Fibroblast of peridontal ligament (primary cell): ENCODE results near the gene WNT3.
"Not testable (repeated sequence)": the region's sequence is repeated elsewhere in the genome, so short reads cannot be mapped to it uniquely, and the experiment has no call there.

Experiments used
- DNase-seq: peaks from one replicate; pipeline ENCODE4 v3.0.0-alpha.2; 2010; ENCODE audit errors: extremely low read depth

WNT3 gene

GRCh38 chr17:46765453-46765852 is 53.0 kb downstream of the WNT3 start:
- DNase-seq, result no peak

GRCh38 chr17:46764709-46765401 is 53.6 kb downstream of the WNT3 start:
- no peak for DNase-seq

- DNase-seq, result no peak
Measured at GRCh38 chr17:46764000-46764708, 54.3 kb downstream of the WNT3 start.

GRCh38 chr17:46763416-46763815 is 55.1 kb downstream of the WNT3 start:
- no peak for DNase-seq

- DNase-seq, result no peak
Measured at GRCh38 chr17:46759141-46759540, 59.4 kb downstream of the WNT3 start.

GRCh38 chr17:46758614-46759013 is 59.9 kb downstream of the WNT3 start:
- DNase-seq, result no peak

GRCh38 chr17:46757588-46757987 is 60.9 kb downstream of the WNT3 start:
- DNase-seq, result not testable (repeated sequence)

- DNase-seq, result no peak
Measured at GRCh38 chr17:46756861-46757260, 61.6 kb downstream of the WNT3 start.

- no peak for DNase-seq
Measured at GRCh38 chr17:46756081-46756735, 62.3 kb downstream of the WNT3 start.

GRCh38 chr17:46753776-46754175 is 64.7 kb downstream of the WNT3 start:
- DNase-seq, result no peak

- DNase-seq, result no peak
Measured at GRCh38 chr17:46751425-46751824, 67.1 kb downstream of the WNT3 start.

- no peak for DNase-seq
Measured at GRCh38 chr17:46745376-46745775, 73.1 kb downstream of the WNT3 start.

- no peak for DNase-seq
Measured at GRCh38 chr17:46744441-46744840, 74.1 kb downstream of the WNT3 start.

GRCh38 chr17:46742565-46743270 is 75.8 kb downstream of the WNT3 start:
- peak; percentile 74 for DNase-seq

GRCh38 chr17:46741122-46741730 is 77.3 kb downstream of the WNT3 start:
- DNase-seq, result no peak

GRCh38 chr17:46739982-46740381 is 78.5 kb downstream of the WNT3 start:
- no peak for DNase-seq

GRCh38 chr17:46738544-46738943 is 79.9 kb downstream of the WNT3 start:
- DNase-seq, result peak; percentile 47

GRCh38 chr17:46737326-46737725 is 81.2 kb downstream of the WNT3 start:
- DNase-seq, result no peak

GRCh38 chr17:46736100-46736499 is 82.4 kb downstream of the WNT3 start:
- DNase-seq, result no peak

GRCh38 chr17:46733837-46734475 is 84.5 kb downstream of the WNT3 start:
- peak; percentile 23 for DNase-seq

- DNase-seq, result no peak
Measured at GRCh38 chr17:46732754-46733398, 85.6 kb downstream of the WNT3 start.
